Ectodermal cell (in vitro differentiated cells): ENCODE data around the gene GSTP1.
A peak's percentile ranks its signal among the peaks of the same experiment; 100 is the strongest.

ENCODE experiments used
- H3K27ac ChIP-seq: 2 replicates; pipeline ENCODE4 v1.7.0; 2013; ENCODE audit warnings: mild to moderate bottlenecking, low read depth, low read length; ENCODE audit not compliant: insufficient read depth, poor library complexity, severe bottlenecking
- H3K27me3 ChIP-seq: 2 replicates; pipeline ENCODE4 v1.7.0; 2013; ENCODE audit warnings: mild to moderate bottlenecking, low read length; ENCODE audit not compliant: insufficient read depth, control insufficient read depth, poor library complexity, severe bottlenecking
- H3K36me3 ChIP-seq: one replicate; pipeline ENCODE4 v1.7.0; 2013; ENCODE audit warnings: low read length; ENCODE audit not compliant: control insufficient read depth, insufficient read depth
- H3K4me1 ChIP-seq: one replicate; pipeline ENCODE4 v1.7.0; 2013; ENCODE audit warnings: low read length; ENCODE audit not compliant: control insufficient read depth, insufficient read depth
- H3K4me3 ChIP-seq: 2 replicates; pipeline ENCODE4 v1.7.0; 2013; ENCODE audit warnings: low read depth, low read length, control low read depth; ENCODE audit not compliant: insufficient read depth
- H3K9me3 ChIP-seq: 2 replicates; pipeline ENCODE4 v1.7.0; 2013; ENCODE audit warnings: mild to moderate bottlenecking, low read length, moderate library complexity; ENCODE audit not compliant: control insufficient read depth
- WGBS, 2 experiments: methylation state at CpG; one replicate each; pipeline ENCODE4 v1.1.7; 2013; ENCODE audit warnings: missing lambda C conversion rate in 2 of 2; 5-methylcytosine and 5-hydroxymethylcytosine counted together

Gene GSTP1

GRCh38 chr11:67606492-67607295 is 23.1 kb downstream of the GSTP1 start, which contains the start of gene NDUFV1:
Gene NDUFV1 (plus strand): TSS chr11:67606936. CDS start chr11:67607005, 69 bp downstream.
- H3K4me3 ChIP-seq: peak within 1 kb of the TSS; percentile 100
- H3K36me3 ChIP-seq: peaks cover 16% of the 10 kb centered on the region
- no peak within 1 kb of the TSS for H3K27ac ChIP-seq
- no peaks in the 10 kb centered on the region for H3K9me3 ChIP-seq
- H3K27me3 ChIP-seq: peaks cover 19% of the 10 kb centered on the region
- H3K4me1 ChIP-seq: peaks cover 21% of the 10 kb centered on the region
- 5% methylated on average over 69 of the region's 69 CpGs for WGBS, 2 experiments

- H3K27me3 ChIP-seq: peaks cover 19% of the 10 kb centered on the region
- no peaks in the 10 kb centered on the region for H3K9me3 ChIP-seq
- peaks cover 16% of the 10 kb centered on the region for H3K36me3 ChIP-seq
- H3K4me3 ChIP-seq: peak overlapping the region; percentile 100
- WGBS, 2 experiments: 68 to 74% methylated on average over 9 of the region's 9 CpGs
- H3K4me1 ChIP-seq: peaks cover 21% of the 10 kb centered on the region
- no peak overlapping the region for H3K27ac ChIP-seq
These were observed 23.9 kb downstream of the GSTP1 start for GRCh38 chr11:67607507-67607906.

GRCh38 chr11:67608486-67608885 is 24.9 kb downstream of the GSTP1 start:
- Histone ChIP-seq H3K27me3 (peaks cover 14% of the 10 kb centered on the region), H3K4me1 (peaks cover 21% of the 10 kb centered on the region), H3K27ac (no peak overlapping the region), H3K4me3 (no peak overlapping the region), H3K9me3 (no peaks in the 10 kb centered on the region), H3K36me3 (peaks cover 16% of the 10 kb centered on the region)
- WGBS, 2 experiments: 95 to 96% methylated on average over 8 of the region's 8 CpGs

- peaks cover 26% of the 10 kb centered on the region for H3K4me1 ChIP-seq
- H3K27ac ChIP-seq: no peak overlapping the region
- H3K36me3 ChIP-seq: peaks cover 16% of the 10 kb centered on the region
- H3K4me3 ChIP-seq: no peak overlapping the region
- no peaks in the 10 kb centered on the region for H3K9me3 ChIP-seq
- 95 to 97% methylated on average over 10 of the region's 10 CpGs for WGBS, 2 experiments
- peaks cover 12% of the 10 kb centered on the region for H3K27me3 ChIP-seq
These were observed 25.7 kb downstream of the GSTP1 start for GRCh38 chr11:67609316-67609715.

GRCh38 chr11:67610302-67610868 is 26.8 kb downstream of the GSTP1 start:
- no peaks in the 10 kb centered on the region for H3K9me3 ChIP-seq
- H3K36me3 ChIP-seq: peaks cover 16% of the 10 kb centered on the region
- WGBS, 2 experiments: 93 to 94% methylated on average over 15 of the region's 15 CpGs
- no peak overlapping the region for H3K27ac ChIP-seq
- peaks cover 5% of the 10 kb centered on the region for H3K27me3 ChIP-seq
- H3K4me3 ChIP-seq: no peak overlapping the region
- H3K4me1 ChIP-seq: peaks cover 18% of the 10 kb centered on the region

- peaks cover 2% of the 10 kb centered on the region for H3K27me3 ChIP-seq
- peaks cover 16% of the 10 kb centered on the region for H3K36me3 ChIP-seq
- H3K27ac ChIP-seq: no peak overlapping the region
- H3K9me3 ChIP-seq: no peaks in the 10 kb centered on the region
- peaks cover 10% of the 10 kb centered on the region for H3K4me1 ChIP-seq
- 93 to 96% methylated on average over 14 of the region's 14 CpGs for WGBS, 2 experiments
- no peak overlapping the region for H3K4me3 ChIP-seq
These were observed 27.6 kb downstream of the GSTP1 start for GRCh38 chr11:67611165-67611564.

GRCh38 chr11:67611704-67612587 is 28.3 kb downstream of the GSTP1 start:
- WGBS, 2 experiments: 95% methylated on average over 37 of the region's 37 CpGs
- no peaks in the 10 kb centered on the region for H3K27me3 ChIP-seq
- peaks cover 14% of the 10 kb centered on the region for H3K4me1 ChIP-seq
- H3K36me3 ChIP-seq: peaks cover 16% of the 10 kb centered on the region
- H3K27ac ChIP-seq: no peak overlapping the region
- no peaks in the 10 kb centered on the region for H3K9me3 ChIP-seq
- H3K4me3 ChIP-seq: no peak overlapping the region

GRCh38 chr11:67612751-67613150 is 29.1 kb downstream of the GSTP1 start:
- Histone ChIP-seq H3K9me3 (no peaks in the 10 kb centered on the region), H3K4me3 (no peak overlapping the region), H3K4me1 (peaks cover 17% of the 10 kb centered on the region), H3K27ac (no peak overlapping the region), H3K36me3 (peaks cover 16% of the 10 kb centered on the region), H3K27me3 (no peaks in the 10 kb centered on the region)
- 94 to 95% methylated on average over 13 of the region's 13 CpGs for WGBS, 2 experiments

GRCh38 chr11:67613313-67613959 is 29.8 kb downstream of the GSTP1 start:
- Histone ChIP-seq H3K36me3 (peaks cover 16% of the 10 kb centered on the region), H3K4me1 (peaks cover 17% of the 10 kb centered on the region), H3K27me3 (no peaks in the 10 kb centered on the region), H3K9me3 (no peaks in the 10 kb centered on the region), H3K4me3 (no peak overlapping the region), H3K27ac (no peak overlapping the region)
- 90 to 91% methylated on average over 17 of the region's 17 CpGs for WGBS, 2 experiments
